Keratinocyte (primary cell): ENCODE results near the gene FAF1. TPM values are rescaled to one million over a fixed set of nuclear protein-coding genes. Genes with fewer than 3 reads are reported as not detected.

Experiments used
- DNase-seq: peaks from one replicate; pipeline ENCODE4 v3.0.0-alpha.2; 2011; ENCODE audit warnings: low read depth, missing footprints, low spot score
- FAIRE-seq: peaks from 2 replicates; lab custom pipeline; 2011; peaks lifted over from hg19 to GRCh38; lab: Jason Lieb, UNC
- H2AFZ ChIP-seq: 2 replicates; pipeline ENCODE4 v1.6.0; 2012; ENCODE audit warnings: low read length, control low read depth, inconsistent platforms; ENCODE audit not compliant: control insufficient read depth
- H3K27ac ChIP-seq: 2 replicates; pipeline ENCODE4 v1.5.1; 2011; ENCODE audit warnings: low read length; ENCODE audit not compliant: control insufficient read depth, insufficient read depth
- H3K27me3 ChIP-seq: 3 replicates; pipeline ENCODE4 v1.6.0; 2011; ENCODE audit warnings: low read length; ENCODE audit not compliant: control insufficient read depth, insufficient read depth; ENCODE audit errors: extremely low read depth
- H3K36me3 ChIP-seq, 2 experiments: 2 replicates in 1 of 2; 3 replicates in 1 of 2; pipeline ENCODE4 v1.5.1; 2011; ENCODE audit warnings: low read length in 2 of 2, mild to moderate bottlenecking in 1 of 2; ENCODE audit not compliant: control insufficient read depth in 2 of 2, insufficient read depth in 2 of 2; ENCODE audit errors: extremely low read depth in 1 of 2
- H3K4me1 ChIP-seq: 3 replicates; pipeline ENCODE4 v1.5.1; 2011; ENCODE audit warnings: low read length; ENCODE audit not compliant: control insufficient read depth, insufficient read depth; ENCODE audit errors: extremely low read depth
- H3K4me2 ChIP-seq: 3 replicates; pipeline ENCODE4 v1.6.0; 2011; ENCODE audit warnings: low read depth, low read length; ENCODE audit not compliant: control insufficient read depth, insufficient read depth; ENCODE audit errors: extremely low read depth
- H3K4me3 ChIP-seq, 3 experiments: fragments of 200-600 bp in 1 of 3; sonication (generic) in 1 of 3; 2 replicates in 2 of 3; 3 replicates in 1 of 3; pipeline ENCODE4 v1.5.1; 2011 to 2016; ENCODE audit warnings: low read length in 3 of 3, mild to moderate bottlenecking in 3 of 3, control low read depth in 2 of 3, inconsistent platforms in 1 of 3, low read depth in 1 of 3, mixed read lengths in 1 of 3, mixed run types in 1 of 3, moderate library complexity in 1 of 3; ENCODE audit not compliant: control insufficient read depth in 2 of 3, insufficient read depth in 2 of 3; ENCODE audit errors: extremely low read depth in 1 of 3
- H3K79me2 ChIP-seq: 2 replicates; pipeline ENCODE4 v1.6.0; 2012; ENCODE audit warnings: low read length; ENCODE audit not compliant: control insufficient read depth, insufficient read depth
- H3K9ac ChIP-seq: 3 replicates; pipeline ENCODE4 v1.6.0; 2011; ENCODE audit warnings: low read length; ENCODE audit not compliant: control insufficient read depth, insufficient read depth; ENCODE audit errors: extremely low read depth
- H3K9me1 ChIP-seq: 3 replicates; pipeline ENCODE4 v1.6.0; 2011; ENCODE audit warnings: low read length; ENCODE audit not compliant: control insufficient read depth, insufficient read depth; ENCODE audit errors: extremely low read depth
- H3K9me3 ChIP-seq: 2 replicates; pipeline ENCODE4 v1.5.1; 2012; ENCODE audit warnings: low read depth, low read length; ENCODE audit not compliant: control insufficient read depth
- H4K20me1 ChIP-seq: 3 replicates; pipeline ENCODE4 v1.6.0; 2011; ENCODE audit warnings: low read length; ENCODE audit not compliant: control insufficient read depth, insufficient read depth; ENCODE audit errors: extremely low read depth
- EZH2 ChIP-seq: IDR thresholded peaks from one replicate; pipeline ENCODE4 v1.6.1; 2012; ENCODE audit warnings: inconsistent platforms, mild to moderate bottlenecking, low read length, moderate library complexity
- dilution Hi-C: fragments of 300-500 bp; cut with MboI; formaldehyde crosslinking; loops from one replicate; pipeline ENCODE4 v1.7.0; 2020; ENCODE audit warnings: low sequenced_read_pairs; ENCODE audit not compliant: extremely low pct_ligation_motif_present
- polyA plus RNA-seq, 5 experiments: library from polyadenylated mRNA; depleted of rRNA in 3 of 5; stranded (reverse) in 3 of 5; stranded (forward) in 1 of 5; unstranded in 1 of 5; fragments of >200 nt; gene quantifications; 1 replicate in 1 of 5; 2 replicates in 3 of 5; 3 replicates in 1 of 5; pipeline versions ENCODE4 v1.2.1 to v1.2.3, GENCODE V29; 2011 to 2012; ENCODE audit warnings: missing spikeins in 2 of 5, low read depth in 1 of 5, low replicate concordance in 1 of 5
- TF ChIP-seq, protein P1 (sequence below), 3 experiments: IDR thresholded peaks in 1 of 3; conservative IDR thresholded peaks in 1 of 3; optimal IDR thresholded peaks in 1 of 3; 2 replicates in 2 of 3; 3 replicates in 1 of 3; pipeline versions ENCODE3 to v1.5.1; 2011; ENCODE audit warnings: low read length in 3 of 3, mild to moderate bottlenecking in 3 of 3, moderate library complexity in 2 of 3, control low read depth in 1 of 3, inconsistent platforms in 1 of 3; ENCODE audit not compliant: insufficient read depth in 2 of 3; ENCODE audit errors: extremely low read depth in 1 of 3

FAF1 gene
- polyA plus RNA-seq, 1 donor (not counting 4 experiments of a cell fraction or from before 2014, with no cell fraction given): 33.1 TPM

DNA sequence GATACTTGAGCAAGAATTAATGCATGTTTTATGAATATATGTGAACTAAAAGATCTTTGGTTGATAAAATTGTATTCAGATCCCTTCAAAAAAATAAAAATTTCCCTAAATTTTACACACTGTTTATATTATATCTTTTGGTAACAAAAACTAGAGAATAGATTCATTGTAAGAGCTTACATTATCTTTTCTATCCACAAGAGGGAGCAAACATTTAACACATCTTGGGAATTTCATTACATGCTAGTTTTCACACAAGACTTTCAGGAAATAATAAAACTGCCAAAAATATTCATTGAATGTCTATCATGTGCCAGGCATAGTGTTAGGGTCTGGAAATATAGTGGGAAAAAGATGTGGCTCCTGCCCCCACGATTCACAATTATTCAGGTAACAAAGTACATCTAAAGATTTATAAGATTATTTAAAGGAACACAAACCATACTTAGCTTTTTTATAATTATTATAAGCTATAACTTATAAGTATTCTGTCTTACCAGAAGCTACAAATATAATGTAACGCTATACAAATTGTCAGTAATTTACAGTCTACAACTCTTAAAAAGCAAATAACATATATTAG, 30.6 kb downstream of the FAF1 start:
- no peaks in the 10 kb centered on the region for H3K36me3 ChIP-seq
- no peaks in the 10 kb centered on the region for H3K4me1 ChIP-seq
- FAIRE-seq (no peak), DNase-seq (peak; percentile 4)
- no peaks in the 10 kb centered on the region for H3K27me3 ChIP-seq
- dilution Hi-C loops: no loop called here
- no peaks in the 10 kb centered on the region for H3K9me3 ChIP-seq
- TF ChIP-seq, protein P1, sequence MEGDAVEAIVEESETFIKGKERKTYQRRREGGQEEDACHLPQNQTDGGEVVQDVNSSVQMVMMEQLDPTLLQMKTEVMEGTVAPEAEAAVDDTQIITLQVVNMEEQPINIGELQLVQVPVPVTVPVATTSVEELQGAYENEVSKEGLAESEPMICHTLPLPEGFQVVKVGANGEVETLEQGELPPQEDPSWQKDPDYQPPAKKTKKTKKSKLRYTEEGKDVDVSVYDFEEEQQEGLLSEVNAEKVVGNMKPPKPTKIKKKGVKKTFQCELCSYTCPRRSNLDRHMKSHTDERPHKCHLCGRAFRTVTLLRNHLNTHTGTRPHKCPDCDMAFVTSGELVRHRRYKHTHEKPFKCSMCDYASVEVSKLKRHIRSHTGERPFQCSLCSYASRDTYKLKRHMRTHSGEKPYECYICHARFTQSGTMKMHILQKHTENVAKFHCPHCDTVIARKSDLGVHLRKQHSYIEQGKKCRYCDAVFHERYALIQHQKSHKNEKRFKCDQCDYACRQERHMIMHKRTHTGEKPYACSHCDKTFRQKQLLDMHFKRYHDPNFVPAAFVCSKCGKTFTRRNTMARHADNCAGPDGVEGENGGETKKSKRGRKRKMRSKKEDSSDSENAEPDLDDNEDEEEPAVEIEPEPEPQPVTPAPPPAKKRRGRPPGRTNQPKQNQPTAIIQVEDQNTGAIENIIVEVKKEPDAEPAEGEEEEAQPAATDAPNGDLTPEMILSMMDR (optimal IDR thresholded peaks at IDR 0.05 in 1 of 3, IDR thresholded peaks at IDR 0.05 in 1 of 3, conservative IDR thresholded peaks at IDR 0.05 in 1 of 3; ENCODE audit: extremely low read depth in 1 of 3, insufficient read depth in 2 of 3, low read length in 3 of 3): peak in 2 of 3 experiments; percentile 10 to 35
- TF ChIP-seq EZH2: no peak
- no peak overlapping the region for H3K4me3 ChIP-seq
- H3K27ac ChIP-seq: no peak overlapping the region
- no peaks in the 10 kb centered on the region for H3K9me1 ChIP-seq
- H2AFZ ChIP-seq: no peak overlapping the region
- peaks cover 48% of the 10 kb centered on the region for H3K79me2 ChIP-seq
- no peaks in the 10 kb centered on the region for H4K20me1 ChIP-seq
- no peak overlapping the region for H3K9ac ChIP-seq
- no peak overlapping the region for H3K4me2 ChIP-seq

GRCh38 chr1:50923564-50923963, 36.5 kb downstream of the FAF1 start:
- Histone ChIP-seq H3K4me3 (no peak overlapping the region), H3K27ac (no peak overlapping the region), H3K79me2 (peaks cover 71% of the 10 kb centered on the region), H3K36me3 (no peaks in the 10 kb centered on the region), H3K4me2 (no peak overlapping the region), H2AFZ (no peak overlapping the region), H3K27me3 (no peaks in the 10 kb centered on the region), H4K20me1 (no peaks in the 10 kb centered on the region), H3K4me1 (no peaks in the 10 kb centered on the region), H3K9me1 (no peaks in the 10 kb centered on the region), H3K9ac (no peak overlapping the region), H3K9me3 (no peaks in the 10 kb centered on the region)
- FAIRE-seq (no peak), DNase-seq (no peak)
- TF ChIP-seq, protein P1 (optimal IDR thresholded peaks at IDR 0.05 in 1 of 3, IDR thresholded peaks at IDR 0.05 in 1 of 3, conservative IDR thresholded peaks at IDR 0.05 in 1 of 3; ENCODE audit: extremely low read depth in 1 of 3, insufficient read depth in 2 of 3, low read length in 3 of 3): no peak
- TF ChIP-seq EZH2: no peak
- dilution Hi-C loops: no loop called here
